HepG2 (cell line): ENCODE results near the gene STXBP2. TPM values are rescaled to one million over a fixed set of nuclear protein-coding genes. Genes with fewer than 3 reads are reported as not detected.

Experiments
- CBX2 ChIP-seq, 2 experiments: fragments of 200-600 bp in 1 of 2; sonication (generic); formaldehyde crosslinking in 1 of 2; IDR thresholded peaks; 2 replicates each; pipeline versions ENCODE4 v1.7.0 to v1.8.1; 2018 to 2022; ENCODE audit warnings: low read depth in 2 of 2, low read length in 1 of 2, mild to moderate bottlenecking in 1 of 2, missing genetic modification reagents in 1 of 2
- CENPX ChIP-seq: sonication (generic); formaldehyde crosslinking; IDR thresholded peaks from 2 replicates; pipeline ENCODE4 v1.9.0; 2021; ENCODE audit warnings: mild to moderate bottlenecking, missing genetic modification reagents, moderate library complexity
- DPF2 ChIP-seq: sonication (generic); formaldehyde crosslinking; IDR thresholded peaks from 2 replicates; pipeline ENCODE4 v1.4.0; 2020; ENCODE audit warnings: mild to moderate bottlenecking, low read depth, missing genetic modification reagents, borderline replicate concordance
- ELF1 ChIP-seq: sonication (generic); formaldehyde crosslinking; IDR thresholded peaks from 2 replicates; pipeline ENCODE4 v1.4.0; 2020; ENCODE audit warnings: missing genetic modification reagents
- EP300 ChIP-seq, 3 experiments: sonication (generic) in 1 of 3; formaldehyde crosslinking in 1 of 3; IDR thresholded peaks; 2 replicates each; pipeline versions ENCODE4 v1.5.1 to v1.6.1; 2011 to 2020; ENCODE audit warnings: low read depth in 2 of 3, low read length in 2 of 3, borderline replicate concordance in 1 of 3, improper control_type of control experiment in 1 of 3, mild to moderate bottlenecking in 1 of 3, missing genetic modification reagents in 1 of 3, moderate library complexity in 1 of 3
- FIP1L1 ChIP-seq: fragments of 200-400 bp; formaldehyde crosslinking; IDR thresholded peaks from 2 replicates; pipeline ENCODE4 v1.6.1; 2018; ENCODE audit warnings: low read depth, mild to moderate bottlenecking, low read length, moderate library complexity, borderline replicate concordance; ENCODE audit not compliant: insufficient read depth
- FOXC1 ChIP-seq: sonication (generic); formaldehyde crosslinking; IDR thresholded peaks from 2 replicates; pipeline ENCODE4 v1.8.0; 2022; ENCODE audit warnings: mild to moderate bottlenecking, missing genetic modification reagents, borderline replicate concordance
- GTF3A ChIP-seq: sonication (generic); formaldehyde crosslinking; conservative IDR thresholded peaks from 2 replicates; pipeline ENCODE4 v1.4.0; 2020; ENCODE audit warnings: mild to moderate bottlenecking, missing genetic modification reagents
- HDAC6 ChIP-seq: fragments of 200-600 bp; sonication (generic); IDR thresholded peaks from 2 replicates; pipeline ENCODE4 v1.7.0; 2017; ENCODE audit warnings: mild to moderate bottlenecking, antibody characterized with exemption, low read length, low read depth
- KDM1A ChIP-seq: IDR thresholded peaks from 2 replicates; pipeline ENCODE4 v1.6.1; 2016; ENCODE audit warnings: missing compliant biosample characterization
- KDM6A ChIP-seq: IDR thresholded peaks from 2 replicates; pipeline ENCODE4 v1.6.1; 2016; ENCODE audit warnings: low read depth
- MED8 ChIP-seq: sonication (generic); formaldehyde crosslinking; IDR thresholded peaks from 2 replicates; pipeline ENCODE4 v1.8.1; 2023; ENCODE audit warnings: mild to moderate bottlenecking, missing genetic modification reagents; ENCODE audit not compliant: insufficient replicate concordance
- NFATC3 ChIP-seq: sonication (generic); formaldehyde crosslinking; IDR thresholded peaks from 2 replicates; pipeline ENCODE4 v1.5.1; 2020; ENCODE audit warnings: mild to moderate bottlenecking, missing genetic modification reagents
- SETDB1 ChIP-seq: sonication (generic); formaldehyde crosslinking; IDR thresholded peaks from 2 replicates; pipeline ENCODE4 v1.5.1; 2020; ENCODE audit warnings: missing genetic modification reagents, mild to moderate bottlenecking, borderline replicate concordance
- SMC3 ChIP-seq: IDR thresholded peaks from 2 replicates; pipeline ENCODE4 v1.6.1; 2011; ENCODE audit warnings: low read length, improper control_type of control experiment
- SNAI1 ChIP-seq: sonication (generic); formaldehyde crosslinking; IDR thresholded peaks from 2 replicates; pipeline ENCODE4 v1.5.0; 2020; ENCODE audit warnings: mild to moderate bottlenecking, missing genetic modification reagents, borderline replicate concordance
- SUZ12 ChIP-seq: fragments of 150-350 bp; IDR thresholded peaks from 2 replicates; pipeline ENCODE4 v1.6.1; 2014; ENCODE audit warnings: low read depth, low read length
- ZFP1 ChIP-seq: IDR thresholded peaks from 2 replicates; pipeline ENCODE4 v1.6.1; 2016
- ZNF224 ChIP-seq: sonication (generic); formaldehyde crosslinking; IDR thresholded peaks from 2 replicates; pipeline ENCODE4 v1.5.0; 2020; ENCODE audit warnings: mild to moderate bottlenecking, missing genetic modification reagents
- ZNF552 ChIP-seq: sonication (generic); formaldehyde crosslinking; IDR thresholded peaks from 2 replicates; pipeline ENCODE4 v1.9.0; 2022; ENCODE audit warnings: missing genetic modification reagents, mild to moderate bottlenecking, borderline replicate concordance
- ZNF816 ChIP-seq: sonication (generic); formaldehyde crosslinking; IDR thresholded peaks from 2 replicates; pipeline ENCODE4 v1.8.0; 2022; ENCODE audit warnings: missing genetic modification reagents, mild to moderate bottlenecking, borderline replicate concordance
- polyA plus RNA-seq, 8 experiments: library from polyadenylated mRNA; depleted of rRNA in 3 of 8; stranded (reverse) in 7 of 8; unstranded in 1 of 8; fragments of >200 nt; fragmentation: Illumina TruSeq in 4 of 8; extraction: Trizol in 4 of 8; gene quantifications; 2 replicates each; pipeline versions ENCODE4 v1.2.1 to v1.2.3, GENCODE V29; 2011 to 2016; ENCODE audit warnings: low read depth in 4 of 8, missing spikeins in 1 of 8, mixed read lengths in 1 of 8; ENCODE audit not compliant: insufficient read depth in 1 of 8
- total RNA-seq, 5 experiments: library from RNA; depleted of rRNA; stranded (reverse); fragments of >200 nt; fragmentation: Illumina TruSeq; extraction: Trizol; gene quantifications; 2 replicates each; pipeline ENCODE4 v1.2.3, GENCODE V29; 2016; ENCODE audit warnings: low read depth in 1 of 5
- TF ChIP-seq, protein P1 (sequence below): sonication (generic); formaldehyde crosslinking; conservative IDR thresholded peaks from 2 replicates; pipeline ENCODE4 v1.4.0; 2020; ENCODE audit warnings: missing genetic modification reagents
- TF ChIP-seq, protein P2 (sequence below): sonication (generic); formaldehyde crosslinking; IDR thresholded peaks from 2 replicates; pipeline ENCODE4 v1.4.0; 2020; ENCODE audit warnings: mild to moderate bottlenecking, missing genetic modification reagents
- TF ChIP-seq, protein P3 (sequence below): fragments of 450-650 bp; IDR thresholded peaks from 2 replicates; pipeline ENCODE4 v1.6.1; 2017
- TF ChIP-seq, protein P4 (sequence below): sonication (generic); formaldehyde crosslinking; IDR thresholded peaks from 2 replicates; pipeline ENCODE4 v1.4.0; 2020; ENCODE audit warnings: missing genetic modification reagents

Gene STXBP2
- total and polyA plus RNA-seq, 2 of the 13 experiments (the other 11 are each of a cell fraction or from before 2014, with no cell fraction given), result 22.8 to 40.1 TPM

DNA sequence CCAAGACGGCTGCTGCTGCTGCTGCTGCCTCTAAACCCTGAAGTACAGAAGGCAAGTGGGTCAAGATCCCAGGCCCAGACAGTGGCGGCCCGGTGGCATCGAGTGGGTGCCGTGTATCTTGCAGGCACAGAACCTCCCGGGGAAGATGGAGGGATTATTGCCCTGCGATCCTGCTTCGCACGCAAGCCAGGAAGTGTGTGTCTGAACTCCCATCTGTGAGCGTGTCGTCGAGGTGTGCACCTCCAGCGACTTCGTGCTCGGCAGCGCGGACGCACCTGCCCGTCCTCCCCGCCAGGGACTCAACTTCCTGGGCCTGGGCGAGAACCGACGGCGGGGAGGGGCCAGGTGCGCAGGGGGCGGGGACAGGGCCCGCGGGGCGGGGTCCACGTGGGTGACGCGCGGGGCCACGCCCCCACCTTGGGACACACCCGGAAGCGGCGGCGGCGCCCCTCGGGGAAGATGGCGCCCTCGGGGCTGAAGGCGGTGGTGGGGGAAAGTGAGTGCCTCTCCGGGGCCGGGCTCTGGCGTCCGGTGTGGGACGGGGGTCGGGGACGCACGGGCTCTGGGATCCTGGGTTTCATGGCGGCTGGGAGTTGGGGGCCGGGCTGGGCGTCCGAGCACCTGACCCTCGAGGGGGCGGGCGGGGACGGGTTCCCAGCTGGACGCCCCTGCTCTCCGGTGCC lies at the start of gene STXBP2 (continued):
- TF ChIP-seq, protein P1, sequence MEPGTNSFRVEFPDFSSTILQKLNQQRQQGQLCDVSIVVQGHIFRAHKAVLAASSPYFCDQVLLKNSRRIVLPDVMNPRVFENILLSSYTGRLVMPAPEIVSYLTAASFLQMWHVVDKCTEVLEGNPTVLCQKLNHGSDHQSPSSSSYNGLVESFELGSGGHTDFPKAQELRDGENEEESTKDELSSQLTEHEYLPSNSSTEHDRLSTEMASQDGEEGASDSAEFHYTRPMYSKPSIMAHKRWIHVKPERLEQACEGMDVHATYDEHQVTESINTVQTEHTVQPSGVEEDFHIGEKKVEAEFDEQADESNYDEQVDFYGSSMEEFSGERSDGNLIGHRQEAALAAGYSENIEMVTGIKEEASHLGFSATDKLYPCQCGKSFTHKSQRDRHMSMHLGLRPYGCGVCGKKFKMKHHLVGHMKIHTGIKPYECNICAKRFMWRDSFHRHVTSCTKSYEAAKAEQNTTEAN, result peak; percentile 72; the same call in 1 of the 2 replicates
- no peak for TF ChIP-seq KDM1A (CRISPR knock-in tag)
- no peak for TF ChIP-seq SMC3
- peak; percentile 65 for TF ChIP-seq DPF2 (CRISPR knock-in tag)
- TF ChIP-seq, protein P2, sequence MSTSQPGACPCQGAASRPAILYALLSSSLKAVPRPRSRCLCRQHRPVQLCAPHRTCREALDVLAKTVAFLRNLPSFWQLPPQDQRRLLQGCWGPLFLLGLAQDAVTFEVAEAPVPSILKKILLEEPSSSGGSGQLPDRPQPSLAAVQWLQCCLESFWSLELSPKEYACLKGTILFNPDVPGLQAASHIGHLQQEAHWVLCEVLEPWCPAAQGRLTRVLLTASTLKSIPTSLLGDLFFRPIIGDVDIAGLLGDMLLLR (CRISPR knock-in tag), result peak; percentile 79; the same call in 1 of the 2 replicates
- no peak for TF ChIP-seq MED8 (CRISPR knock-in tag)
- no peak for TF ChIP-seq ZNF224 (CRISPR knock-in tag)
- TF ChIP-seq, protein P3, sequence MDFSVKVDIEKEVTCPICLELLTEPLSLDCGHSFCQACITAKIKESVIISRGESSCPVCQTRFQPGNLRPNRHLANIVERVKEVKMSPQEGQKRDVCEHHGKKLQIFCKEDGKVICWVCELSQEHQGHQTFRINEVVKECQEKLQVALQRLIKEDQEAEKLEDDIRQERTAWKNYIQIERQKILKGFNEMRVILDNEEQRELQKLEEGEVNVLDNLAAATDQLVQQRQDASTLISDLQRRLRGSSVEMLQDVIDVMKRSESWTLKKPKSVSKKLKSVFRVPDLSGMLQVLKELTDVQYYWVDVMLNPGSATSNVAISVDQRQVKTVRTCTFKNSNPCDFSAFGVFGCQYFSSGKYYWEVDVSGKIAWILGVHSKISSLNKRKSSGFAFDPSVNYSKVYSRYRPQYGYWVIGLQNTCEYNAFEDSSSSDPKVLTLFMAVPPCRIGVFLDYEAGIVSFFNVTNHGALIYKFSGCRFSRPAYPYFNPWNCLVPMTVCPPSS, result no peak
- no peak for TF ChIP-seq SNAI1 (CRISPR knock-in tag)
- TF ChIP-seq SETDB1, result no peak
- no peak for TF ChIP-seq GTF3A (CRISPR knock-in tag)
- TF ChIP-seq, protein P4, sequence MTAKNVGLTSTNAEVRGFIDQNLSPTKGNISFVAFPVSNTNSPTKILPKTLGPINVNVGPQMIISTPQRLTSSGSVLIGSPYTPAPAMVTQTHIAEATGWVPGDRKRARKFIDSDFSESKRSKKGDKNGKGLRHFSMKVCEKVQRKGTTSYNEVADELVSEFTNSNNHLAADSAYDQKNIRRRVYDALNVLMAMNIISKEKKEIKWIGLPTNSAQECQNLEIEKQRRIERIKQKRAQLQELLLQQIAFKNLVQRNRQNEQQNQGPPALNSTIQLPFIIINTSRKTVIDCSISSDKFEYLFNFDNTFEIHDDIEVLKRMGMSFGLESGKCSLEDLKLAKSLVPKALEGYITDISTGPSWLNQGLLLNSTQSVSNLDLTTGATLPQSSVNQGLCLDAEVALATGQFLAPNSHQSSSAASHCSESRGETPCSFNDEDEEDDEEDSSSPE (CRISPR knock-in tag), result peak; percentile 79
- no peak; a peak in 1 of 4 replicates for TF ChIP-seq EP300 (IDR thresholded peaks at IDR 0.05; ENCODE audit: low read depth in 2 of 2, low read length in 2 of 2)
- TF ChIP-seq EP300 (CRISPR knock-in tag; IDR thresholded peaks at IDR 0.05; ENCODE audit: borderline replicate concordance), result no peak
- TF ChIP-seq ELF1 (CRISPR knock-in tag), result peak; percentile 92
- no peak for TF ChIP-seq CENPX (CRISPR knock-in tag)
- no peak for TF ChIP-seq ZFP1 (CRISPR knock-in tag)
- TF ChIP-seq KDM6A (CRISPR knock-in tag), result no peak
- no peak for TF ChIP-seq FIP1L1
- no peak for TF ChIP-seq HDAC6
- TF ChIP-seq ZNF816, result peak; percentile 85; the same call in 1 of the 2 replicates
- 0 out of 2 replicates have a peak, but pooled peaks have one; percentile 44 for TF ChIP-seq NFATC3 (CRISPR knock-in tag)
- 0 out of 2 replicates have a peak, but pooled peaks have one; percentile 89 for TF ChIP-seq ZNF552 (CRISPR knock-in tag)
- no peak for TF ChIP-seq CBX2 (IDR thresholded peaks at IDR 0.05; ENCODE audit: low read depth, low read length)
- 0 out of 2 replicates have a peak, but pooled peaks have one; percentile 77 for TF ChIP-seq CBX2 (CRISPR knock-in tag; IDR thresholded peaks at IDR 0.05; ENCODE audit: low read depth)
- peak; percentile 25; the same call in 1 of the 2 replicates for TF ChIP-seq FOXC1
- no peak for TF ChIP-seq SUZ12
